GM18499 (cell line): ENCODE measurements around the gene TUBGCP4.

Source experiments
- ATAC-seq: cut with Tn5 transposase; IDR thresholded peaks from one replicate; pipeline ENCODE4 v1.9.1; 2021; ENCODE audit warnings: moderate number of reproducible peaks; ENCODE audit not compliant: insufficient read depth, unreplicated experiment

Gene TUBGCP4

DNA sequence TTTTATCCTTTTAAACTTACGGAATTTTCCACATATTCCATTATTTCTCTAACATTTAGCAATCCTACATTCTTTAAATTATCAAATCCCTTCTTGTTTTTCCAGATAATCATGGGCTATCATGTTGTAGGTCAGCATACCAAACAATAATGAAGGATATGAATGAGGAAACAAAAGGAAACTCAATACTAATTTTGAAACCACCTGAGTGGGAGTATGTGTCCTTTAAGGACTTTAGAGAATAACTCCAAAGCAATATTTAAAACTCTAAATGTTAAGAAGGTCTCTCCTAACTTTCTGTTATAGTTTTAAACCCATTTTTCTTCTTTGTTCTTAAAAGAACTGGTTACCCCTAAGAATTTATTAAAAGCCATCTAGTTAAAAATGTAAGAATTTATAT is 79.1 kb downstream of the TUBGCP4 start:
- ATAC-seq = no peak
